NCI-H187 treated with DMSO at 0.1 percent for 48 hours (cell line): ENCODE data around the gene FMNL1.
"Not testable (repeated sequence)": the region's sequence is repeated elsewhere in the genome, so short reads cannot be mapped to it uniquely, and the experiment has no call there.

Experiments
- DNase-seq: peaks from one replicate; lab custom pipeline; 2025; lab: John Stamatoyannopoulos, UW

Gene FMNL1, protein sequence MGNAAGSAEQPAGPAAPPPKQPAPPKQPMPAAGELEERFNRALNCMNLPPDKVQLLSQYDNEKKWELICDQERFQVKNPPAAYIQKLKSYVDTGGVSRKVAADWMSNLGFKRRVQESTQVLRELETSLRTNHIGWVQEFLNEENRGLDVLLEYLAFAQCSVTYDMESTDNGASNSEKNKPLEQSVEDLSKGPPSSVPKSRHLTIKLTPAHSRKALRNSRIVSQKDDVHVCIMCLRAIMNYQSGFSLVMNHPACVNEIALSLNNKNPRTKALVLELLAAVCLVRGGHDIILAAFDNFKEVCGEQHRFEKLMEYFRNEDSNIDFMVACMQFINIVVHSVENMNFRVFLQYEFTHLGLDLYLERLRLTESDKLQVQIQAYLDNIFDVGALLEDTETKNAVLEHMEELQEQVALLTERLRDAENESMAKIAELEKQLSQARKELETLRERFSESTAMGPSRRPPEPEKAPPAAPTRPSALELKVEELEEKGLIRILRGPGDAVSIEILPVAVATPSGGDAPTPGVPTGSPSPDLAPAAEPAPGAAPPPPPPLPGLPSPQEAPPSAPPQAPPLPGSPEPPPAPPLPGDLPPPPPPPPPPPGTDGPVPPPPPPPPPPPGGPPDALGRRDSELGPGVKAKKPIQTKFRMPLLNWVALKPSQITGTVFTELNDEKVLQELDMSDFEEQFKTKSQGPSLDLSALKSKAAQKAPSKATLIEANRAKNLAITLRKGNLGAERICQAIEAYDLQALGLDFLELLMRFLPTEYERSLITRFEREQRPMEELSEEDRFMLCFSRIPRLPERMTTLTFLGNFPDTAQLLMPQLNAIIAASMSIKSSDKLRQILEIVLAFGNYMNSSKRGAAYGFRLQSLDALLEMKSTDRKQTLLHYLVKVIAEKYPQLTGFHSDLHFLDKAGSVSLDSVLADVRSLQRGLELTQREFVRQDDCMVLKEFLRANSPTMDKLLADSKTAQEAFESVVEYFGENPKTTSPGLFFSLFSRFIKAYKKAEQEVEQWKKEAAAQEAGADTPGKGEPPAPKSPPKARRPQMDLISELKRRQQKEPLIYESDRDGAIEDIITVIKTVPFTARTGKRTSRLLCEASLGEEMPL

DNA sequence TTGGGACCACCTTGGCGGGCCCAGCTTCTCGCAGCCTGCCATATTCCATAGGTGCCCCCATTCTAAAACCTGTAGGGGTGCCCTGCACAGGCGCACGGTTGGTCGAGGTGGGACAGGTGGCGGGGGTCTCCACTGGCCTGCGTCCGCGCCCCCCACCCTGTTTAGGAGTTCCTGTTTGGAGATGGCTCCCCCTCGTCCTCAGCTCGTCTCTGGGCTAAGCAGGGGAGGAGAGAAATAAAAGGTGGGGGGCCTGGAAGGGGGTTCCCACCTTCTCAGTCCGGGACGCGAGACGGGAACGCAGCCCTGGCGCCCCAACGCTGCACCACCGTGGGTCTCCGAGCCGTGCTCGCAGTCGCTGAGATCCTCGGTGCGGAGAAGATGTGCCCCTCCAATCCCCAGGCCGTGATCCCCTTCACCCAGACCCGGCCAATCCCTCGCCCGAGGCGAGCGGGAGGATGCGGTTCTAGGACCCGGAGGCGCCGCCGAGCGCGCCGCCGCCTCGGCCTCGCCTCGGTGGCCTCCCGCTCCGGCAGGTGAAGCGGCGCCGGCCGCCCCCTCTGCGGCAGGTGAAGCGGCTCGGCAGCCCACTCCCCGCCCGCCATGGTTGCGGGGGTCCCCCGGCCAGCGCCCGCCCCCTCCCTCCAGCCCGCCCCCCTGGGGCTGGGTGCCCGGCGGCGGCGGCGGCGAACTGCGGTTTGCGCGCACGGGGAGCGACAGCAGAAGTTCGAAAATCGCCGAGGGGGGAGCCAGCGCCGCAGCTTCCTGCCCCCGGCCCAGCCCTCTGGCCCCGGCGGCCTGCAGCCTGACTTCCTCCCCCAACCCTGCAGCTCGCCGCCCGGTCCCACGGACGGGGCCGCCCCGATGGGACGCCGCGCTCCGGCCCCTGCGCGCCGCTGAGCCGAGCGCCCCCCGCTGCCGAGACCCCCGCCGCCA is at the start of gene FMNL1:
Gene FMNL1, plus strand, starts transcription at position 805 of the 933 bp plus-strand sequence. CDS start 240 bp downstream, outside the sequence.
- DNase-seq = no peak

DNA sequence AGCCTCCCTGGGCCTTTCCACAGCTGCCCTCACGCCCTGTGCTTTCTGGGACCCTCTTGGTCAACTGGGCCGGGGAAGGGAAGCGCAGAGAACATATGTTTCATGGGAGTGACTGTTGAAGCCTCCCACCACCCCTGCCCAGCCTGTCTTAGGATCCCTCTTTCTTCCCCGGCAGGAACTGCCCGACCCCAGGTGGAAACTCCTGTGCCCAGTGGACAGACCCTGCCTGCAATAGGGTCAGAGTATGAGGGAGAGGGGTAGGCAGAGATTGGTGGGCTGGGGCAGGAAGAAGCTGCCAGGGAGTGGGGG is 49.5 kb upstream of the FMNL1 start:
- no peak for DNase-seq

DNA sequence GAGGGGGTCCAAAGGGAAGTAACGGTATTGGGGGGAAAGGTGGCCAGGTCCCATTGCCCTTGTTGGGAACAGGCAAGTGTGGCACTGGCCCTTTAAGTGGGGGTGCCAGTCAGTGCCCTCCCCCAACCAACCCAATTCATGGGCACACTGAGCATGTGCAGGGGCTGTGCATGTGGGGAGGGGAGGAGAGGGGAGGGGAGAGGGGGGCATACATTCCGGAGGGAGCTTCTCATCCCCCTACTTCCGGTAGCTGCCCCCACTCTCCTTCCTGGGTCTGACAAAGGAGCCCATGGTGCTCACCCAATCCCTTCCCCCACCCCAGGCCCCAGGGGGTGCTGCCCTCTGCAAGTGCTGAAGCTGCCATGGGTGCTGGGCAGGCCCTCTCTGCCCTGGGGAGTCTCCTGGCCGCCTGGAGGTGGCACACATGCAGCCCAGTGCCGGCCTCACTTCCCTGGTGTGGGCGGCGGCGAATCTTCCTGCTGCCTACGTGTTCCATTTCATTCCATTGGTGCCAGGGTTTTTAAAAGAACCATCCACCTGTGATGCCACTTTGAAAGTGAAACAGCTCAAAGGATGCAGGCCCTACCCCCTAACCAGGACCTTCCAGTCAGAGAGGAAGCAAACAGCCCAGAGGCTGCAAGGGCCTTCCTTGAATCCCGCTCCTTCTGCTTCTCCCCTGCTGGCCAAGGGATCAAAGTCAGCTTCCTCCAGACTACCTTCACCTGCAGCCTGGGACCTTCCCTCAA is 49.0 kb upstream of the FMNL1 start:
- DNase-seq = no peak

DNA sequence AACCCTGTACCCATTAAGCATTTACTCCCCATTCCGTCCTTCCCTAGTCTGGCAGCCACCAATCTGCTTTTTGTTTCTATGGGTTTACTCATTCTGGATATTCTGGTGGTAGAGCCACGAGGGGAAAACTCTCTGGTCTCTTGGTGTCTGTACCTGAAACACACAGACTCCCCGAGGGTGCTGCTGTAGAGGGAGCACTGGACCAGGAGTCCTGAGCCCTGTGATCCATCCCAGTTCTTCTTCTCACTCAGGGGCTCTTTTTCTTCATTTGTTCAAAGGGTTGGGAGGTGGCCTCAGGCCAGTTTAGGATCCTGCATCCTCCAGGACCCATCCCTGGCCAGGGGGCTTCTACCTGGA is 45.9 kb upstream of the FMNL1 start:
- DNase-seq = no peak

DNA sequence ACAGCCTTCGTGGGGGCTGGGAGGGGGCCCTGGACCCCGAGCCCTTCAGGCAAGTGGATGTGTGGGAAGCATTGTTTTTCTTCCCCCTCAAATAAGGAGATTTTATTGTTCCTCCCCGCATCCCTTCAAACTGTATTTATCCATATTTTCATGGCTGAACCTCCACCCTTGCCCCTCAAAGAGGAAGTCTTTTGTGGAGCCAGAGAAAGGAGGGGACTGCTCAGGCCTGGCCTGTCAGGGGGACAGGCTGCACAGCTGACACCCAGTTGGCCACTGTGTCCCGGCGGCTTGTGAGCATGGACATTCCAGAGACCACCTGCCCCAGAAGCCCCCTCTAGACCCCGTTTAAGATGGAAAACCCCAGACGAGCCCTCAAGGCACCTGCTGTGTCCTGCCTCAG is 44.1 kb upstream of the FMNL1 start:
- DNase-seq = no peak

DNA sequence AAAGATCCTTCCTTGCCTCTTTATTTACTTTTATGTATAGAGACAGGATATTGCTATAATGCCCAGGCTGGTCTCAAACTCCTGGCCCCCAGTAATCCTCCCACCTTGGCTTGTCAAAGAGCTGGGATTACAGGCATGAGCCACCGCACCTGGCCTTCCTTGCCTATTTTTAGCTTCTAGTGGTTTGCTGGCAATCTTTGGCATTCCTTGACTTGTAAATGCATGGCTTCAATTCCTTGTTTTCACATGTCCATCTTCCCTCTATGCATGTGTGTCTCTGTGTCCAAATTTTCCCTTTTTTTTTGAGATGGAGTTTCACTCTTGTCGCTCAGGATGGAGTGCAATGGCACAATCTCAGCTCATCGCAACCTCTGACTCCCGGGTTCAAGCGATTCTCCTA is 37.5 kb upstream of the FMNL1 start:
- DNase-seq = no peak

DNA sequence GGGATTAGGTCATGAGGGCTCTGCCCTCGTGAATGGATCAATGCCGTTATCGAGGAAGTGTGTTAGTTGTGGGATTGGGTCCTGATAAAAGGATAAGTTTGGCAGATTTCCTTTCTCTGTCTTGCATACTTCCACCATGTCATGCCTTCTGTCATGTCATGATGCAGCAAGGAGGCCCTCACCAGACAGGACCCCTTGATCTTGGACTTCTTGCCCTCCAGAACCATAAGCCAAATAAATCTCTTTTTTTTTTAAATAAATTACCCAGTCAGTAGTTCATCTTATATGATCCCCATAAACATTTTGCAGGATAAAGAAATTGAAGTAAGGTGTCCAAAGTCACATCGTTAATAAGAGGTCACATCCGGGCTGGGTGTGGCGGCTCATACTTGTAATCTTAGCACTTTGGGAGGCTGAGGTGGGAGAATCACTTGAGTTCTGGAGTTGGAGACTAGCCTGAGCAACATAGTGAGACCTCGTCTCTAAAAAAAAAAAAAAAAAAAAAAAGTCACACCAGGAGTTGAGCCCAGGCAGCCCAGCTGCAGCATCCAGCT is 34.8 kb upstream of the FMNL1 start:
- DNase-seq = no peak

DNA sequence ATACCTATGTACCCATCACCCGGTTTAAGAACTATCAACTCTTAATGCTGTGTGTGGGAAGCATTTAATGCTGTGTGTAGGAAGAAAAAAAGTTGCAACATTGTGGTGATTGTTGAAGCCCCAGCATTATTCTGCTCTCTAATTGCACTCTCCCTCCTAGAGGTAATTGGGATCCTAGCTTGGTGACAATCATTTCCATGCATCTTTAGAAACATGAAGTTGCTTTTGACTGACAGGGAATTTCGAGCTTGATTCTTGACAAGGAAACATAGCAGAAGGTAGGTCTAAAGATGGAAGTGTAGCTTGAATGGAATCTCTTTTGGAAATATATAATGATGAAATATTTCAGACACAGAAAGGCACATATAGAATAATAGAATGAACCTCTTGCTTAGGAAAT is 32.7 kb upstream of the FMNL1 start:
- DNase-seq = no peak

DNA sequence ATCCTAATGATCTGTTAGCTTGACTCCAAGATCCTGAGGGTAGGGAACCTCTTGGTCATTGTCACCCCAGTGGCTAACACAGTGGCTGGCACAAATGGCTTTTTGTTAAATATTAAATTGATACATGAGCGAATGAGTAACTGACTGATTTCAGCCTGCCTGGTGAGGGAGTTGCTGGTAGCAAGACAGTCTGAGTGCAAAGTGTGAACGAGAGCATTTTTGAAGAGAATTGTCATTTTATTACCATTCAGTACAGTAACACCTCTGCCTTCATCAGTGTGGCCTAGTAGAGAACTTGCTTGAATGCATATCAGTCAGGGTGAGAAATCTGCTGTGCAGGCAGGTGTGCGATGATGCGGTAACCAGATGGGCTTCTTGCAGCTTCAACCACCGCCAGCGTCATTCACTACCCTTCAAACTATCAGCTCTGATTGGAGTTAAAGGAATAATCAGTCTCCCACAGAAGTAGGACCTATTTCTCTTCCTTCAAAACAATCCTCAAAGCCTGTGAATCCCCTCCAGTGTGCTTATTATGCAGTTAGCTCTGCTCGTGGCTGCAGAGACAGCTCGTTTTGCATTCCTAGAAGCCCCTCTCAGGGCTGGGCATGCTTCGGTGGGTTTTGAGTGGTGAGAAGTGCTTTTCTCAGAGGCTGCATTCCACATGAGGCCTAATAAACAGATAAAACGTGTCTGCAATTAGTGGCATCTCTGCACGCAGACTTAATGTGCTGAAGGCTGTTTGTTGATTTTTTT is 31.0 kb upstream of the FMNL1 start:
- no peak for DNase-seq

DNA sequence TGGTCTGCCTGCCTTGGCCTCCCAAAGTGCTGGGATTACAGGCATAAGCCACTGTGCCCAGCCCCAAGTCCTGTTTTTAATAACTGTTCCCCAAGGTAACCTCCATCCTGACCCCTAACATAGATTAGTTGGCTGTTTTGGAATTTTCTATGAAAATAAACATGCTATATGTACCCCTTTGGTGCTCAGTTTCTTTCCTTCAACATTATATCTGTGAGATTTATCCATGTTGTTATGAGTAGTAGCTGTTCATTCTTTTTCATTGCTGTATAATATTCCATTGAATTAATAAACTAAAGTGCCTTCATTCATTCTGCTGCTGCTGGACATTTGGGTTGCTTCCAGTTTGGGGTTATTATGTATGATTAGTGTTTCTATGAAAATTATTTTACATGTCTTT is 26.3 kb upstream of the FMNL1 start:
- no peak for DNase-seq

DNA sequence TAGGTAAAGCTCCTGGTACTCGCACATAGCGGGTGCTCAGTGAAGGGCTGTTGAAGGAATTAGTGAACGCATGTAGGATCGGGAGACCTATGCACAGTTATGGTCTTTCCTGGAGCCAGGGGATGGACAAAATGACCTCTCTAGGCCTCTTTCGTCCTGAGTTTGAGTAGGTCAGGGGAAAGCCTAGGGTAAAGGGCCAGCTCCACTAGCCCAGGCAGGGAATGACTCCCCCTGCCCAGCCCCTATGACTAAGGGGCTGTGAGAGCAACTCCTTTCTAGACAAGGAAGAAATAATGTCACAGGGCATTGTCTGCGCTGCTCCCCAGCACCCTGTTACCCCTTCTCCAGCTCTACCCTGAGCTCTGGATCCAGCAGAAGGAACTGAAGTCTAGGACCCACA is 24.6 kb upstream of the FMNL1 start:
- DNase-seq = no peak

DNA sequence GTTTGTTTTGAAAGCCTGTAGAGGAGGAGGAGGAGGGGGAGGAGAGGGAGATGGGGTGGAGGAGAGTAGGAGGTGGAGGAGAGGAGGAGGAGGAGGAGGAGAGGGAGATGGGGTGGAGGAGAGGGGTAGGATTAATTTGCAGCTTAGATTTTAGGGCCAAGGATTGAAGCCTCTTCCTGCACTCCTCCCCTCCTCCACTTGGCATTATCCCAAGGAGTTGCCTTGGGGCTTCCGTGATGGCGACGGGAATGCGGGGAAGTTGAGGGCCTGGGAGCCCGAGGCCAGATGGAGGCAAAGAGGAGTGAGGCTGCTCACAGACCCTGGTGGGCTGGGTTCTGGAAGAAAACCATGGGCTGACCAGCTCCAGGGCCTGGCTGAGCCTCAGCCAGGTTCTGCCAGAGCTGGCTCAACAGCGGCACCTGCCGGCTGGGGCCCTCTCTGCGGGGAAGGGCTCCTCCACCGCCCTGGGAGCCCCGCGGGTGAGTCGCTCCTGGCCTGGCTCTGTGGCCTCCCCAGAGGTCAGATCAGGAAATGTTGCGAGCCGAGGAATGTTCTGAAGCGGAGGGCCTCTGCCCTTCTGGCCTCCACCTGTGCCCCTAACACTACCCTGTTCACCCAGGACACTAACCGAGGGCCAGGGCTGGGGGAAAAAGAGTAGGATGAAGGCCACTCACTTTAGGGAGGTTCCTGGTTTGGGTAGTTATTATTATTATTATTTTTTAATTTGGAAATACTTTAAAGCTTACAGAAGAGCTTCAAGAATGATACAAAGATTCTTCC is 23.9 kb upstream of the FMNL1 start:
- no peak for DNase-seq

DNA sequence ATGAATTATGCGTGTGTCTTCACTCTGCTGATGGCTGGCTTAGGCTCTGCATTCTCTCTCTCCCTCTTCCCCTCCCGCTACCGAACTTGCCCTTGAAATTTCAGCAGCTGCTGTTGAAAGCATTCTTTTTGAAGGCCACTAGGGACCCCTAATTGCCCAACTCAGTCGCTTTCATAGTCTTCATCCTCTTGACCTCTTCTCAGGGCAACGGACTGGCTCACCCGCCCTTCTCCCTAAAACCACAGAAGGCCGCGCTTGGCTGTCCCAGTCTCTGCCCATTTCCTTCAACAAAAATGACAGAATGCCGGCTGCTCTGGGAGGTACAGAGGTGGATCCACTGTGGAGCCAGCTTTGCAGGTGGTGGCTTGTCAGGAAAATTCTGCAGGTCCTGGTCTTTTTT is 21.0 kb upstream of the FMNL1 start:
- DNase-seq = no peak

DNA sequence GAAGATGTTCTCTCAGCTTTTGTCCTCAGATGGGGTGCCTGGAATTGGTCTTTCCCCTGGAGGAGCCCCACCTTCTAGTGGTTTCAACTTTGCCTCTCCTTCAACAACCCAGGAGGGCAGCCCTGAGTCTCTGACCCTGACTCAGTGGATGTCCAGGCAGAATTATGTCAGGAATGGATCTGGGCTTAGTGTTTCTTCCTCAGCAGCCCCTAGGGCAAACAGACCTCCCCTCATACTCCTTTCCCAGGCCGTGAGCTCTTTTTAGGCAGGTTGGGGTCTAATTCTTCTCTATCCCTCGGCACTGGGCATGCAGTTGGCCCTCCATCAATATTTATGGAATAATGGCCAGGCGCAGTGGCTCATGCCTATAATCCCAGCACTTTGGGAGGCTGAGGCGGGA is 20.2 kb upstream of the FMNL1 start:
- DNase-seq = no peak

DNA sequence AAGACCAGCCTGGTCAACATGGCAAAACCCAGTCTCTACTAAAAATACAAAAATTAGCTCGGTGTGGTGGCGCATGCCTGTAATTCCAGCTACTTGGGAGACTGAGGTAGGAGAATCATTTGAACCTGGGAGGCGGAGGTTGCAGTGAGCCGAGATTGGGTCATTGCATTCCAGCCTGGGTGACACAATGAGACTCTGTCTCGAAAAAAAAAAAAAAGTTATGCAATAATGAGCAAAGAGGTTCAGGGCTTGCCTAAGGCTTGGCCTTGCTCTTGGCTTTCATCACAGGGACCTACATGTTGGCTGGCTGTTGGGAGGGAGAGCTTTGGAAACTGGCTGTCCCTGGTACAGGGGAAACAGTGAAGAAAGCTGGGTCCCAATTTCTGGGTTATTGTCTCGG is 19.8 kb upstream of the FMNL1 start:
- not testable (repeated sequence) for DNase-seq

DNA sequence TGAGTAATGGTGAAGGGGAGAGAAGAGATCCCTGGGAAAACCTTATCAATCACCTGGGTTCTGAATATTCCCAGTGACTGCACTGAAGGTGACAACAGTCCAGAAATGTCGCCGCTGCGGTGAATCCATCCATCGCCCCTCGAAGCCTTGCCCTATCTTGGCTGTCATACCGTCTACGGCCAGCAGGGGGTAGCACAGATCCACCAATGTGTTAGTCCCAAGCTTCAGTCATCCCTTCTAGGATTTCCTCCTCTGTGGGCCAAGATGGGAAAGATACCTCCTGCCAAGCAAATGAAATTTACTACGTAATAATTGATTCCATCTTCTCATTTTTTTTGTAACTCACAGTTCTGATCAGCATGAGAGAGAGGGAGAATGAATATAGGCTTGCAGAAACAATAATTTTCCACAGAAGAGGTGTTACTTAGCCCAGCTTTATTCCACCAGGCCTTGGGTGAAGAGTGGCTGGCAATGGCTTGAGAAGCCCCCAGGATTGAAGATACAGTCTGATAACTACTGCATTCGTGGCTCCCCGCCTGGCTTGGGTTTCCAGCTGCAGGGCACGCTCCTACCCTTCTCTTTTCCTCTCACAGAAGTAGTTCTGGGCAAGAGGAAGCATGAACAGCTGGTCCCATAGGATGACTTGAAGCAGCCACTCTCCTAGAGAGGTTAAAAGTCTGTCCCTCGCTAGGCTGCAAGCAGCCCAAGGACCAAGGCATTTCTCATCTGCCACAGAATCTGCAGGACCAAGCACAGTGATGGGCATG is 2.6 kb upstream of the FMNL1 start:
- DNase-seq = peak; percentile 69

DNA sequence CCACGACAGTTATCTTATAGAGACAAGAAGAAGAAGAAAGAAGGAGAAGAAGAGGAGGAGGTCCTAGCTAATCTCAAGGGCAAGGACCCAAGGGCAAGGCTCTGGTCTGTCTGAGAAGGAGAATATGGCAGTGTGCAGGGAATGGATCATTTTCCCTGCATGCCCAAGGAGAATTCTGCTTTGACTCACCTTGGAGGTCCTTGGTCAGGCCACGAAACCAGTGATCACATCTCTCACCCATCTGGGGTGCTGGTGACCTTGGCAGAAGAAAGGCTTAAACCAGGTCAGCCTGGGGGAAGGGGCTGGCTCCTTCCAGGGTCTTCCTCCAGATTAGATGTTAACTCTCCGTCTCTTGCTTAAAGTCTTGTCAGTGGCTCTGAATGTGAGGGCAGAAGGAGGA is 1.6 kb upstream of the FMNL1 start:
- DNase-seq = no peak

DNA sequence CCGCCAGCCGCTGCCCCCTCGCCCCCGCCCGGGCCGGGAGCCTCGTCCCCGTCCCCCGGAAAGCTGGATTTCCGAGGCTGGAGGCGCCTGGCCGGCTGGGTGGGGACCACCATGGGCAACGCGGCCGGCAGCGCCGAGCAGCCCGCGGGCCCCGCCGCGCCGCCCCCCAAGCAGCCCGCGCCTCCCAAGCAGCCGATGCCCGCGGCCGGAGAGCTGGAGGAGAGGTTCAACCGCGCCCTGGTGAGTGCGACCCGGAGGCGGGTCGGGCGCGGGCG is 266 bp downstream of the FMNL1 start:
- no peak for DNase-seq
